ENCODE data around the gene CHRM5.
"Not testable (repeated sequence)": the region's sequence is repeated elsewhere in the genome, so short reads cannot be mapped to it uniquely, and the experiment has no call there.

Gene CHRM5

GRCh38 chr15:34046471-34047145, 78.3 kb downstream of the CHRM5 start:
- no peak for DNase-seq

GRCh38 chr15:34047893-34048775, 79.8 kb downstream of the CHRM5 start:
- no peak for DNase-seq

- DNase-seq: no peak
Measured at GRCh38 chr15:34049112-34049511, 80.8 kb downstream of the CHRM5 start.

DNA sequence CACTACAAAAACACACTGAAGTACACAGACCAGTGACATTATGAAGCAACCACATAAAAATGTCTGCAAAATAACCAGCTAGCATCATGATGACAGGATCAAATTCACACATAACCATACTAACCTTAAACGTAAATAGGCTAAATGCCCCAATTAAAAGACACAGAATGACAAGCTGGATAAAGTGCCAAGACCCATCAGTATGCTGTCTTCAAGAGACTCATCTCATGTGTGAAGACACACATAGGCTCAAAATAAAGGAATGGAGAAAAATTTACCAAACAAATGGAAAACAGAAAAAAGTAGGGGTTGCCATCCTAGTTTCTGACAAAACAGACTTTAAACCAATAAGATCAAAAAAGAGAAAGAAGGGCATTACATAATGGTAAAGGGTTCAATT, 82.1 kb downstream of the CHRM5 start:
- DNase-seq: not testable (repeated sequence)

GRCh38 chr15:34054081-34054707, 85.9 kb downstream of the CHRM5 start:
- DNase-seq: no peak

GRCh38 chr15:34055868-34056595, 87.7 kb downstream of the CHRM5 start:
- no peak for DNase-seq

GRCh38 chr15:34056911-34057310, 88.6 kb downstream of the CHRM5 start:
- DNase-seq: no peak

DNA sequence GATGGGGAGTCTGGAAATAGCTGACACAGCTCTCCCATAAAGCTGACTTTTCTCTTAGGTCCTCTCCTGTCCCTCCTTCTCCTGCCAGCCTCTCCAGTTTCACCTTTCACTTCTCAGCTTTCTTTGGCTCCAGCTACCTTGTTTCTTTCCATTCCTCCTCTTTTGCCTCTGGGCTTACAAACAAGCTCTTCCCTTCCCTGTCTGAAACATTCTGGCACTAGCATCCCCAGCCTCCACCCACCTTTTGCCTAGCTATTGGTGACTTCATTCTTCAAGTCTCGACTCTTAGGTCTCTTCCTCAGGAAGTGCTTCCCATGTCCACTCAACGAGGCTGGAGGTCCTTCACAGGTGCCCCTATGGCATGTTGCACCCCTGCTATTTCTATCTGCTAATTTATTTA, 91.2 kb downstream of the CHRM5 start:
- DNase-seq: no peak

DNA sequence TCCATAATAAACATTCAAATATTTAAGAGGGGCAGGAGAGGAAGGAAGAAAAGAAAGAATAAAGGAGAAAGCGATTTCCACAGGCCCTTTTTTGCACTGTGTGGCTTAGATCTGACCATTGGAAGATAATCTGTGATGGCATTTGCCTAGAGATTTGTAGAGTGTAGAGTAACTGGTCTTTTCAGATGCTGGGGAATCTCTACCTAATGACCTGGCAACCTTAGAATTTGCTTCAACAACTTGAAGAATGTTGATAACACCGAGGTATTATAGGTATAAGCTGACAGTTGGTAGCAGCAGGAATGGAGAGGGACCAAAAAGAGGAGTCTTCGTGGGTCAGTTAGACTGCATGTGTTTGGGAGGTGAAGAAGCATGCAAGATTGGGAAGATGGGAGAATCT, 91.6 kb downstream of the CHRM5 start:
- no peak for DNase-seq

DNA sequence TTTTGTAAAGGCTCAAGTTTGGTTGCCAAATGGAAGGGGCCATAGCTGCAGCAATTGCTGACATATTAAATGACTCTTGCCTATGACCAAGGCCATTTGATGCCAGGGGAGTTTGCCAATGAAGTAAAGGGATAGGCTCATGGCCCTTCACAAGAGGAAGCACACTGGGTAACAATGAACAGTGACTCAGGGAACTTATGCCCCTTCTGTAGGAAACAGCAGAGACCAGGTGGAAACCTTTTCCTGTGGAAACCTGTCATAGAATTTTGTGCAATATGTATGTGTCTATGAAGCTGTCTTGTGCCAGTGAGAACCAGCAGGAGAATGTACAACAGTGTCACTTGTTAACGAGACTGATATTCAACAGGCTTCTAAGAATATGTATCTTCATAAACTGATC, 96.1 kb downstream of the CHRM5 start:
- no peak for DNase-seq

DNA sequence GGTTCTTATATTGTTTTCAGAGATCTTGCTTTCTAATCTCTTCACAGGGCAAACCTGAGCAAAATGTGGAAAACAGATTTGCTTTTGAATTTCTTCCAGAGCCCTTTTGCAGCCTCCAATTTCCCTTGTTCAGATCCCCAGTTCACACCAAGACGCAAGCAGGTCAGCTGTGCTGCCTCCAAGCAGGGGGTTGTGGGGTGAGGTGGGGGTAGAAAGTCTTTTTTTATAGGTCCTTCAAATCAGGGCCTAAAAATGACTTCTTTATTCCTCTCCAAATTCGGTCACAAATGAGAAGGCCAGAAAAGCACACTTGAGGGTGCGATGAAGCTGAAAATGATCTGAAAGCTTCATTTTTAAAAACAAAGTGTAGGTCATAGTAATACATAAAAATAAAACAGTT, 97.0 kb downstream of the CHRM5 start:
- no peak for DNase-seq

GRCh38 chr15:34065941-34066340, 97.6 kb downstream of the CHRM5 start:
- no peak for DNase-seq

DNA sequence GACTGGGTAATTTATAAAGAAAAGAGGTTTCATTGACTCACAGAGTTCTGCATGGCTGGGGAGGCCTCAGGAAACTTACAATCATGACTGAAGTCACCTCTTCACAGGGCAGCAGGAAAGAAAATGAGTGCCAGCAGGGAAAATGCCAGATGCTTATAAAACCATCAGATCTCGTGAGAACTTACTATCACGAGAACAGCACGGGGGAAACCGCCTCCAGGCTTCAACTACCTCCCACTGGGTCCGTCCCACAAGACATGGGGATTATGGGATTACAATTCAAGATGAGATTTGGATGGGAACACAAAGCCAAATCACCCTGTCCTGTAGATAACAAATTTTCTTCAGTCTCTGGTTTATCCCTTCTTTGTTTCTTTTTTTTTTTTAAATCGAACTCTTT, 101.7 kb downstream of the CHRM5 start:
- no peak for DNase-seq

DNA sequence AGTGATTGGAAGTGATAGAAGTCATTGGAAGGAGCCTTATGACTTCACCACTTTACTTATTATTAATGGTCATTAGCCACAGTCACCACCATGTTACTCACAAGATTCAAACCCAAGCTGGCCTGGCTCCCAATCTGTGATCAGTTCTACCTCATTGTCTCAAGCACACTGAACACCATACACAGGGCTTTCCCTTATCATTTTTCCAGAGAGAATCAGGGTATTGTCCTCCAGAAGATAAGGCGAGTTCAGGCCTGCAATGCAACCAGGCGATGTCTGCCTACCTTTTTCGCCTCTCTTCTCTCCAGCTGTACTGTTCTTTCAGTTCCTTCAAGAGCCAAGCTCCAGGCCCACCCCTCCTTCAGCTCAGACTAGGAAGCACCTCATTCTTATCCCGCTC, 108.5 kb downstream of the CHRM5 start:
- no peak for DNase-seq

DNA sequence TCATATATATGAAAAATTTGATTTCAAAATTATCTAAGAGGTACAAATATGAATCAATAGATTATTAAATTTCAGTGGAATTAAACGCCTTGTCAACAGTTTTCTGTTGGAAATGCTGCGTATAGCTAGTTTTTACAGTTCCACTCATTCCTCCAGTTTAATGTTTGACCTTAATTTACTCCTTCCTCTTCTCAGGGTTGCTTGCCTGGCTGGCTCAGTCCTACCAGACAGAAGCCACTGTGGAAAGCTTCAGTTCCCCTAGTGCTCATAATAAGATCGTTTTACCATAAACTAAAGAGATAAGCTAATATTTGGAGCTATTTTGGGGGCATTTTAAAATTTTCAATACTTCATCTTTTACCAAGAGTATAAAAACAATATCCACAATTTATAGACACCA, 110.6 kb downstream of the CHRM5 start:
- no peak for DNase-seq

GRCh38 chr15:34079904-34080303, 111.6 kb downstream of the CHRM5 start:
- no peak for DNase-seq

GRCh38 chr15:34084086-34084485, 115.8 kb downstream of the CHRM5 start:
- no peak for DNase-seq

- DNase-seq: no peak
Measured at GRCh38 chr15:34085746-34086145, 117.4 kb downstream of the CHRM5 start.

DNA sequence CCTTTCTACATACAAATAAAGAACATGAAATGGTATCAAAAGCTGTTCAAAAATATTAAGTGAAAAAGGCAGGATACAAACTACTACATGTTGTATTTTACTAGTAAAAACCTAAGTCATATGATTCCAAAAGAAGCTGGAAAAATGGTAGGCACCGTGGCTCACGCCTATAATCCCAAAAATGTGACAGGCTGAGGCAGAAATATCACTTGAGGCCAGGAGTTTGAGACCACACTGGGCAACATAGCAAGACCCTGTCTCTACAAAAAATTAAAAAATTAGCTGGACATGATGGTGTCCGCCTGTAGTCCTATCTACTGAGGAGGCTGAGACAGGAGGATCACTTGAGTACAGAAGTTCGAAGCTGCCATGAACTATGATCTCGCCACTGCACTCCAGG, 131.6 kb downstream of the CHRM5 start:
- no peak for DNase-seq

DNA sequence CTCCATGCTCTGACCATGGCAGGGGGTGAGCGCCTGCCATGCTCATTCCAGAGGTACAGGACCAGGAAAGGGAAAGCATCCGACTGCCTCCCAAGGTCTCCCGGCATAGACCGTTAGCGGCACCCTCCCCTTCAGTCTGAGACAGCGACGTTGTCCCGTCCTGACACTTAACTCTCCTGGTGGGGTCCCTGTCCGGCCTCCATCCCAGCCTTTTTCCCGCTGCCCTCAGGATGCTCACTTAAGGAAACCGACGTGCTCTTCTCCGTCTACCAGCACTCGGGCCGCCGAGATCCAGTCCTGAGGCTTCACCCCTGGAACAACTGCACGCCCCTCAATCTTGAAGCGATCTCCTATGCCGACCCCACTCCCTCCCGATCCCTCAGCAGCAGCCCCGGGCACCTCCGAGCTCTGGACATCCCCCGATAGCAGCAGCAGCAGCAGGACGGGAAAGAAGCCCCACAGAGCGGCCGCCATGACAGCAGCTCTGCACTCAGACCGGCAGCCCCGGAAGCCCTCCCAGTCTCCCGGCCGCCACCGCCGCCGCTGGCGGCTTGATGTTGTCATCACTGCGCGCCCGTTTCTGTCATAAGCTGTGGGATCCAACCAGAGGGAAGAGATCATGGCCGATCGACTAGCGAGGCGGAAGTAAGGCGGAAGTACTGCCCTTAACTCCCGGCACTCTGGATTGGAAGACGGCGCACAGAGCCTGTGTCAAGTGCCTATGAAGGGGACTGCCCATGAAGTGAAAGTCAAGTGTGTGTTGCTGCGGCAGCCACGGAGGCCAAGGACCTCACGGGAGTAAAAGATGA, 133.3 kb downstream of the CHRM5 start, which contains the start of the genes EMC7 and PGBD4:
EMC7 (minus strand) TSS at position 497 of the 809 bp plus-strand sequence; CDS start at position 474, 23 bp downstream.
PGBD4 (plus strand) TSS at position 718 of the 809 bp plus-strand sequence. CDS start 449 bp downstream, outside the sequence.
- peak; percentile 99 for DNase-seq

- DNase-seq: no peak
Measured at GRCh38 chr15:34102175-34102925, 134.1 kb downstream of the CHRM5 start.
